G401.6 (cell line): Measurements from ENCODE around the gene HOXA10.
A peak's percentile ranks its signal among the peaks of the same experiment; 100 is the strongest.

Experiments used
- FAIRE-seq: peaks from 2 replicates; lab custom pipeline; 2012; peaks lifted over from hg19 to GRCh38; lab: Jason Lieb, UNC

Gene HOXA10

DNA sequence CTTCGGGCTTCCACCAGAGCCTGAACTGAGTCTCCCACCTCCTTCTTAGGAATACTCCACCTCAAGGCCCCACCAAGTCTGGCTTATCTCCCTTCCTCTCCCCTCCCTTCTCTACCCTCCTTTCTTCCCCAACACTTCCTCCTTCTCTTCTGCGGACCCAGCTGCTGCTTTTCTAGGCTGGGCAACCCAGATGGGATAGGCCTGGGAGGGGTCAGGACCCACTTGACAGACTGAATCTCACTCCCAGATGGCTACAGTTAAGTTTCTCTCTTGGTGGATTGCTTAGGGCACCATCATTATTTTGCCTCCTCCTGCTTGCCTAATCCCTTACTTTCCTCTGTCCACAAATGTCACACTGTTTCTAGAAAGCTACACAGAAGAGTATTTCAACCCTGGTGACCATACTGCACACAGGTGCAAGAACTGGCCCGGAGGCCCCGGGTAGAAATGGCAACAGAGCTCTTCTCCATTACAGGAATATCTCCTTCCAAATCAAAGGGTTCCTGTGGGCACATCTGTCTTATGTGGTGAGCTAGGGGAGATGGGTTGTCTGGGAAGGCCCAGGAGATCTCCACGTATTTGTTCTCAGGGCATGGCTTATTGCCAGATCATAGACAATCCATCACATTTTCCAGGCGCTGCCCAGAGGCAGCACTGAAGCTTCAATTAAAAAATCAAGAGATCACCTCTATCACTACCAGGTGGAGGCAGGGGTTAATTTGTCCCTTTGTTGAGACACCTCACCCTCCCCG is 16.1 kb upstream of the HOXA10 start:
- FAIRE-seq = no peak

DNA sequence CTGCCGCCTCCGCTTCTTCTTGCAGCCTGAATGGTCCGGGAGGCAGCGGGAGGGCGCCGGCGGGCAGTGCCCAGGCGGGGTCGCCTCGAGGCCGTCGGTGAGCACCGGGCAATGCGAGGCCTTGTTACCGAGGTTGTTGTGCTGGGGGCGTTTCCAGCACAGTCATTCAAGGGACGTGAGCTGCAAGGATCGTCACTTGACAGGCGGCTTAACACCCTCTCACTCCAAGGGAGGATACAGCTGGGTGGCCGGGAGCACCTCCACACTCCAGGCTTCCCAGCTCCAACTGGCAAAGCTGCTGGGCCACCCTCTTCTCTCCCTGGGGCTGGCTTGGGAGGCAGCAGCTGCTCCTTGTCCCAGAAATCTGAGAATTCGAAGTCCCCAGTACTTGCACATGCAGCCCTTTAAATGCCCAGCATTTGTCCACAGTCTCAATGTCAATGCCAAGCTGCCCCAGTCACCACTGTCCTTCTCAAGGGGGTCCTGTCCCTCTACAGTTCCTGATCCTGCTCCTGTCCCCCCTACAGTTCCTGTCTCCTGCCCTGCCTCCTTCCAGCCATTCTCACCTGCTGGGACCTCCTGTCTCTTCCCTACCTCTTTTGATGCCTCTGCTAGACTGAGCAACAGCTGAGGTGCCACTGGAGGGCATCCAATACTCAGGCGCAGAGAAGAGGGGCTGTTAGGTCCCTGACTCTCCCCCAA is 15.3 kb upstream of the HOXA10 start:
- no peak for FAIRE-seq

DNA sequence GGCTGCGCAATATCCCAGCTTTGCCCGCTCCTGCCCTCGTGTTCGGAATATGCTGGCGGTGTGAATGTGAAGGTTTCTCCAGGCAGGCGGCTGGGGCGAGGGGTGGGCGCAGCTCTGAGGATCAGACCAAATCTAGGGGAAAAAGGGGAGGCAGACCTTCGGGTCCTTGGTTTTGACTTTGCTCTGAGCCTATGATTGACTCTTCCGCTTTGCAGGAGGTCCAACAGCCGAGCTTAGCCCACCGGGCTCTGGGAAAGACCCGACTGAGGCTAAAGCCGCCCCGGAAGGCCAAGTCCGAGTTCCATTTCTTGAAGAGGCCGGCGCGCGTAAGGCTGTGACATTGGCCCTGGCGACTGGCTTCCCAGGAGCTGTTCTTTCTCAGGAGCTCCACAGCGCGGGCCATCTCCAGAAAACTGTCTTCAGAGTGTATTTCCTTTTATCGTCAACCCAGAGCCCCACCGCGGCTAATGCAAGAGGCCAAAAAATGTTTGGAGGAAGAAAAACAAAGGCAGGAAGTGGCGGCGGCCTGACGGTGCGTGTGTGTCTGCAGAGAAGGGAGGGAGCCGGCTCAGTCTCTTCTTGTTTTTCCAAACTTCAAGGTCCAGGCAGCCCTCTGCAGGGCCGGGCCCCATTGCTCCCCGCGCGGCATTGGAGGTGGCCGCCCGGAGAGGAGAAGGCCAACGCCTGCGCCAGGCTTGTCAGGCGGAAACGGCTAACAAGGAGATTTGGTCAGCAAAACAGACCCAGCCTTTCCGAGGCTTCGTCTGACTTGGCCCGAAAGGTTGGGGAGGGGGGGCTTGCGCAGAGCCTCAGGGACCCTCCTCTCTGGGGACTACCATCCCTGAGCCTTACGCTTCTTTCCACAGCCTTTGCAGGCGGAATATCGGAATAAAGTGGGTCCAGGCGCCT is 14.5 kb upstream of the HOXA10 start:
- no peak for FAIRE-seq

DNA sequence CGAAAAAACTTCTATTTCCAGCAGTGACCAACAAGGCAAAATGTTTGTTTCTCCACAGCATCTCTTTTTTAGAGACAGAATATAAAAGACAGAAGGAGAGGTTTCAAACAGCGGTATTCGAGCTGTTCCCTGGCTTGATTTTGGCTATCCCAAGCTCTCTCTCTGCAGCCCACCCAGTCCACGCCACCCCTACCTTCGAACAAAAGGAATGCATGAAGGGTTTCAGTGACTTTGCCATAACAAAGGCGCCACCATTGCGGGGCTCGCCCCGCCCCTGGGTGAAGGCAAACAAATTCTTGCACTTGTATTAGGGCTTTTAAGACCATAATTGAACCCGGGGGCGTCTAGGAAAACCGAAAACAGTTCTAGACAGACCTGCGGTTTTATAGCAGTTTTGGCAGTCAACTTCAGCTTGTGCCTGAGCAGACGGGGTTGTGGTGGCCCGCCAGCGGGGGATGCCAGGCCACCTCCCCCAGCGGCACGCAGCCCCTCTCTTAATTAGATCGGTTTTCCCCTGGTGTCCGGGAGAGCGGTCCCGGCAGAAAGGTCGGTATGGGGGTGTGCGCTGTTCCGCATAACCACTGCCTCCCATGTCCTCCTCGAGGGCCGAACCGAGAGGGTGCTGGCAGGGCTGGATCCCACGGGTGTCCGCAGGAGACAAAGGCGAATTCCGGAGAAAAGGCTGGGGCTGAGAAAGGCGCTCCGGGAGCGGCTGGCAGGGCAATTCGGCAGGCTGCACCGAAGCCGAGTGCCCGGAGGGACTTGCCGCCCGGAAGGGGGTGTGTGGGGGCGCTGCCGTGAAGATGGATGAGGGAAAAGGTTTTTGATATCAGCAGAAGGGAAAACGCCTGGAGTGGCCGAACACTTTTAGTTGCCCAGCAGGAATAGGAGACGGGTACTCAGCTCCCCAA is 13.6 kb upstream of the HOXA10 start:
- FAIRE-seq = no peak

DNA sequence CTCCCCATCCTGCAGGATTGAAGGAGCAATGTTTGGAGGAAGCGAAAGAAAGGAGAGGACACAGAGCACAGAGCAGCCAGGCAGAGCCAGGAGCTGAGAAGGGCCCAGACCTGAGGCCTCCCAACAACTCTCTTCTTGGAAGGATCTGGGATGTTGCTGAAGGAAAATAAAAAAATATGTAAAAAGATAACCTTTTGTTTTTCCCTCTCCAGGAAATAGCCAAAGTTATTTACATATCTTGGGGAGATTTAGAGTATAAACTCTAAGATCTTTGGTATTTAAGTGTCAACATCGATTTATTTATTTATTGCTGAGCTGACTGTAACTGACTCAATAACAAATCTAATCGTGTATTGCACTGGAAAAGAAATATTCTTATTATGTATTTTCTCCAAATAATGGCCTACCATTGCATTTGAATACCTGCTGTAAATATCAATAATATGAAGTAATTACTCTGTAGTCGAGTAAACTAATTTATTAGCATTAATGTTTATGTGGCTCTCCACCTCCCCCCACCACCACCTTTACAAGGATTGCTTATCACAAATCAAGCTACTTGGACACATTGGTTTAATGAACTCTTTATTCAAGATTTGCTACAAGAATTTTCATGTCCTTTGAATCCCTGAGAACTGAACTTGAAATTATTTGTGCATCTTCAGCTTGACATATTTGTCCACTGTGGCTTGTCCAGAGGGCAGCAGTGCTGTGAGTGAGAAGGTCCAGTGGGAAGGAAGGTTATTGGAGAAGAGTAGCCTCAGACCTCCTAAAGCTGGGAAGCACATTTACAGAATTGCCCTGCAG is 12.8 kb upstream of the HOXA10 start:
- FAIRE-seq = peak; percentile 19

DNA sequence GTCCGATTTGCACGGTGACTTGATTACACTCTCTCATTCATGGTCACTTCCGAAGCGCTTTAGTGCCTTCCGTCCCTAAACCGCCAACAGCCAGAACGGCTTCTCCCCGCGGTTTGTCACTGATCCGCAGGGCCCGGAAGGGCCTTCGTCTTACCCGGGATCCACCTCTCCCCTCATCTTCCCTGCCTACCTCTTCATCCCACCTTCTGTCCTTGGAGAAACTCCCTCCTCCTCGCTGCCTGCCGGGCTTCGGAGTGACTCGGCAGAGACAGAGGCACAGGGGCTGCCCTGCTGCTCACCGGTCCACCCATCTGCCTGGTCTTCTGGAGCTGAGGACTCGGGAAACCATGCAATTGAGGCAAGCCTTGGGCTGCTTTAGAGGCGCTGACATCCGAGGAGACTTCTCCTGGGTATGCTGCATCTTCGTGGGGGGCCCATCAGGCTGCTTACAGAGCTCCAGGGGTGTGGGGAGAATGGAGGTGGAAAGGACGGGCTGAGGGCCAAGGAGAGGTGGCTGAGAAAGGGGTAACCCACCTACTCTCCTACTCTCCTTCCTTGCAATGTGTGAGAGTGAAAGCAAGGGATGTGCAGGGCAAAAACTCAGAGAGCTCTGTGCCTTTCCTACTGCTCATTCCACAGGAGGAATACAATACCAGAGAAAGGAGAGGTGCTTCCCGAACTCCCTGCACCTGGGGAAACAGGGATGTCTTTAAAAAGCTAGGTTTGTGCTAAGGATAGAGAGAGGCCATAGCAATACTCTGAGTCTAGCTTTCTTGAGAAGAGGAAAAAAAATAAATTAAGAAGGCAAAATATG is 11.9 kb upstream of the HOXA10 start:
- no peak for FAIRE-seq

DNA sequence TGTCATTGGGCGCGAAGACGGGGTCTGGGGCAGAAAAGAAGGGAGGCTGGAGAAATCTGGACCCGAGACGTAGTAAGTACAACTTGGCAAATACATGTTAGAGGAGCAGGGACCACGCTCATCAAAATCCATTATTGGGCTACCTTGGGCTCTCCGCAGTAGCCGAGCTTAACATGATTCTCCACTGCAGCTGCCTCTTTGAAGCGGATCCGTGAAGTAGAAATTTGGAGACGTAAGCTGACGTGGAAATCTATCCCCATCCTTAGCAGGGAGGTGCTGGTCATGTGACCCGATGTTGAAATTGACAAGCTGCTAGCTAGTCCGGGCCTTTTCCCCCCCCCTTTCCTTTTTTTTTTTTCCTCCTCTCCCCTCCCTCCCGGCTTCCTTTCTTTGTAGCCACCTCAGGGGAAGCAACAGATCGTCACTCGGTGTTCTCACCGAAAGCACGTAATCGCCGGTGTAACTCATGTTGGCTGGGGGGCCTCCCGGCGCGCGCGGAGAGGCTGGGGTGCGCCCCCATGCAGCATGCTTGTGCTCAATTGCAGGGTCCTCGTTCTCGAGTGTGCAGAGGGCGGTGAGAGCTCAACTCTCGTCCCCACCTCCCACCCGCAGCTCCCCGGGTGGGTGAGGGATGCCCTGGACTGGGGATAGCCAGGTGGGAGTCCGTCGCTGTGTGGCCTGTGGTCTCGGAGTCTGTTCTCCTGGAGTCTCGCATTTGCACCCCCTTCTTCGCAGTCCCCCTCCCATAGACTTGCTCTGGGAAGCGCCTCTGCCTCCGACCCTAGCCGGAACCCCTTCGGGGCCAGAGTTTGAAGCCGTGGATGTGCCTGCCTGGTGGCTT is 11.1 kb upstream of the HOXA10 start, which contains the start of gene HOXA11:
TSS of gene HOXA11 (minus strand) at position 220 of the 841 bp plus-strand sequence. CDS start at position 132, 88 bp downstream.
- FAIRE-seq = peak; percentile 89

DNA sequence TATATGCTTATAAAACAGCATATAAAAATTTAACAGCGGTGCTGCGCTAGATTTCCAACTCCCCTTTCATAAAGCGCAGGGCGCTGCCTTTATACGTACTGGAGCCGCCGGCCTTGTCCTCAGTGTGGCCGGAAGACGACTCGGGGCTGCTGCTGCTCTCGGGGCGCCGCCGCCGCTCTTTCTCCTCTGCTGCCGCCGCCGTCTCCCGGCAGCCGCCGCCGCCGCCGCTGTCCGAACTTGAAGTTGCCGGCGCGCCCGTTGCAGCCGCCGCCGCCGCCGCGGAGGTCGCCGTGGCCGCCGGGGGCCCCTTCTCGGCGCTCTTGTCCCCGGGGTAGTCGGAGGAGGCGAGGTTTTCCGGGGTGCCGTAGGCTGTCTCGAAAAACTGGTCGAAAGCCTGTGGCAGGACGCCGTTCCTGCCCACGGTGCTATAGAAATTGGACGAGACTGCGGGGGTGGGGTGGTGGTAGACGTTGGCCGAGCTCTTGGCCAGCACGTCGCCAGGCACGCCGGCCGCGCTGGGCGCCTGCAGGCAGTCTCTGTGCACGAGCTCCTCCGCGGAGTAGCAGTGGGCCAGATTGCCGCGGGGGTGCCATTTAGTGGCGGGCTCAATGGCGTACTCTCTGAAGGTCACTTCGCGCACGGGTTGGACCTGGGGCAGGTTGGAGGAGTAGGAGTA is 10.4 kb upstream of the HOXA10 start:
- no peak for FAIRE-seq

DNA sequence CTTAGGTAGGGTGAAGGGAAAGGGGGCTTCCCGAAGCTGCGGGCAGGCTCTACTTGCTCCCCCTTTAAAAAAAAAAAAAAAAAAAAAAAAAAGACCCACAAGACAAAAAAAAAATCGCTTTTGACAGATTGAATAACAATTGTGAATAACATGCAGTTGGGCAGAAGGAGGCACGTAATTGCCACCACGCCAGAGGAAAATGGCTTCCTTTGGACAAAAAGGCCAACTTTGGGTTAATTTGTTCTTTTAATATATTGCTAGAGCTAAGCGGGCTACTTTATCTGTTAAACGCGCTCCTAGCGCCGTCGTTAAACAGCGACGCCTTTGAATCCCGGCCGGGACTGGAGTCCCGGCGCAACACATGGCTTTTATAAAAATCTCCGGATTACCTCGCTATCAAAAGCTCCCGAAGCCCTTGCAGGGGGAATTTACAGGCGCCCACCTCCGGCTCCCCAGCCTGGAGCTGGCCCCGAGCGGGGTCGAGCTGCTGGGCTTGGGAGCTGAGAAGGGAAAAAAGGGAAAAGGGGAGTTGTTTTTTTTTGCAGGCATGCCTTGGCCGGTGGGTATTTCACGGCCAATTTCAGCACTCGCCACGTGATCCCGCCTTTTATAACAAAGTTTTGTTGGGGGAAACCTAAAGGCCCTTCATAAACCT is 9.7 kb upstream of the HOXA10 start:
- peak; percentile 27 for FAIRE-seq

DNA sequence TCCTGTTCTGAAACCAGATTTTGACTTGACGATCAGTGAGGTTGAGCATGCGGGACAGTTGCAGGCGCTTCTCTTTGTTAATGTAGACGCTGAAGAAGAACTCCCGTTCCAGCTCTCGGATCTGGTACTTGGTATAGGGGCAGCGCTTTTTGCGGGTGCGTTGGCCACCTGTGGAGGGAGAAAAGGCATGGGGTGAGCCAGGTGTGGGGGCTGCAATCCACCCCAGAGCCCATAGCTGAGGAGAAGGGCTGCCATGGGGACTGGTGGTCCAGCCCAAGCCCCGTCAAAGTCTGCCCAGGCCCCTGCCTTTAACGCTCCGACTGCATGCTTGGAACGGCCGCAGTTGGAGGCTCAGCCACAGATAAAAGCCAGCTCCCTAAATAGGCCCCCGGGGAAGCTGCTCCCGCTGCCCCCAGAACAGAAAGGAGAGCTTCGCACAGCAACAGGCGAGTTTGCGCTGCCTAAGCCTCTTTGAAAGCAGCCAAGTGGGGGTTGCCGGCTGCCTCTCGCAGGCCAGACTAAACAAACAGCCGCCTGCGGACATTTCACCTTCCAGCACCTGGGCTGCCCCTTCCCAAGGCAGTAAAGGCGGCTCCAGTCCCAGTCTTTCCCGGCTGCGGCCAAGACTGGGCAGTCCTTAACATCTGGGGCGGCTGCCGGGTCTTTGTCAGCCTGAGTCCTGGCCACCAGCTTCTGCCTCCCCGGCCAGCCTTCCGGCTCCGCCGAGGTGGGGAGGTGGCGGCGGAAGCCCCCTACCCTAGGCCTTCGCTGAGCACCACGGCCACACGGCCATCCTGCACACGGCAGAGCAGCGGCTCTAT is 9.0 kb upstream of the HOXA10 start:
- FAIRE-seq = no peak

DNA sequence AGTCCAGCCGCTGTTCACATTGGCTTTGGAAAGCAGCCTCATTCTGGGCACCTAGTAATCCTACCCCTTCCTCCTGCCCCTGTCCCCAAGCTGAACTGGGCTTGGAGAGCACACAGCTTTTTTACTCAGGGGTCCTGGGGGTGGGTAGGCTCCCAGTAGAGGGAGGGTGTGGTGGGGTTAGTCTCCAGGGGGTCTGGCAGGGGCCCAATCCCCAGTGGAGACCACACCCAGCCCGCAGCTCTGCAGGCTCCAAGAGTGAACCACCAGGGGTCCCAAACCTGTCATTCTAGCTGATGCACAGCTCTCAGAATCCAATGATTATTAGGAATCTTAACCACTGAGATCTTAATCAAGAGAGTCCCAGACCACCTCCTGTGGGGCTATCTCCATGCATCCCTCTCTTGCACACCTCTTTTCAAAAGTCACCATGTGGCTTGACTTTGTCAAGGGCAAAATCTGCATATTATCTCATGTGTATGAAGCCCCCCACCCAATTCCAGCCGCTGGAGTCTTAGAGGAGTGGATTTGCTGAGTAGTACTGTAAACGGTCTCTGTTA is 8.2 kb upstream of the HOXA10 start:
- no peak for FAIRE-seq

DNA sequence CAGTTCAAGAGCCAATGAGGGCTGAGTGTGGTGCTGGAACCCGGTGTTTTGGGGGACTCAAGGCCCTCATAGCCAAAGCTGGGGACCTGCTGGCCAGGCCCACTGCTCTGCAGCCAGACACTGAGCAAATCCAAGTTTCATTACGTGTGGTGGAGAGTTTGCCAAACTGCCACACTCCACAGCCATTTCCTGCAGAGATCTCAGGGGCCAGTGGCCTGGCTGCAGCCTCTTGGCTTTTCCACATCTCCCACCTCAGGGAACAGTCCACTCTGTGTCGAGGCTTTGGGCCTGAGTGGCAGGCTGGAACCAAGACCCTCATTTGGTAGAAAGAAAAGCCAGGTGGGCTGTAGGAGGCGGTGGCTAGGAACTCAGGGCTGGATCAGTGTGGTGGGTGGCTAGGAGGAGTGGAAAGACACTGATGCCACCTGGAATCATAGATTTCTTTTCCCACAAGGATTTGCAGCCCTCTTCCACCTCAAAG is 7.7 kb upstream of the HOXA10 start:
- no peak for FAIRE-seq

DNA sequence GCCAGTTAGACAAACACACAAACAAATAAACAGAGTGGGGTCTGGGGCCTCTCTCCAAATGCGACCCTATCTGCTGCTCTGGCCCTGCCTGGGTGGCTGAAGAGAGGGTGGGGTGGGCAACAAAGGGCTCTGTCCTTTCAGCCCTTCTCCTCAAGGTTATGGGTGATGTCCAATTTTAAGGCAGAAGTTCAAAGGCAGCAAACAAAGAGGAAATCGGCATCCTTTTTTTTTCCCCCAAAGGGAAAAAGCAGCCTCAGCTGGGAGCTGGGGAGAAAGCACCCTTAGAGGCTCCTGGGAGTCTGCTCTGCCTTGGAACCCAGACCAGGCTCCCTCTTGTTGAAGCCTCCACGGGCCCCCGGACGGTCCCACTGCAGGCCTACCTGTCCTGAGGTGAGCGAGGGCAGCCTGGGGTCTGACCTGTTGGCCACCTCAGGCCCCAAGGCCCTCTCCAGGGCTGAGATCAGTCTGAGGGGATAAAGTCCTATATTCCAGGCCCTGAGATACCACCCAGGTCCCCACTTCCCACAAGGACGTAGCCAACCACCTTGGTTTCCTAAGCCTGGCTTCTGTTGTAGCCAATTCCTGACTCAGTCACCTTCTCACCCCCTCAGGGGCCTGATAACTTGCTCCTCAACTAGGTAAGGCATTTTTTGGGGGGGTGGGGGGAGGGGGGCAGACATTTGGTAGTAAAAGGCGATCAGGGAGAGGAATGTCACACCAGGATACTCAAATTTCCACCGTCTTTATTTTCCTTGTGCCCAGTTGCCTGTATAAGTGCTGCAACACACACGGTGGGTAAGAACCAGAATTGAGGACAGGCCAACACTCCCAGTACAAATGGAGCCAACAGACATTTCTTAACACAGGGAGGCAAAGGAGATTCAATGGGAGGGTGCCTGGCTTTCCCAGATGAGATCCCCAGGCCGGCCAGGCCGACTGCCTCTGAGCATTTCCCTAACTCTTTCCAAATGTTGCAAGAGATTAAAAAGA is 6.6 kb upstream of the HOXA10 start:
- peak; percentile 77 for FAIRE-seq

DNA sequence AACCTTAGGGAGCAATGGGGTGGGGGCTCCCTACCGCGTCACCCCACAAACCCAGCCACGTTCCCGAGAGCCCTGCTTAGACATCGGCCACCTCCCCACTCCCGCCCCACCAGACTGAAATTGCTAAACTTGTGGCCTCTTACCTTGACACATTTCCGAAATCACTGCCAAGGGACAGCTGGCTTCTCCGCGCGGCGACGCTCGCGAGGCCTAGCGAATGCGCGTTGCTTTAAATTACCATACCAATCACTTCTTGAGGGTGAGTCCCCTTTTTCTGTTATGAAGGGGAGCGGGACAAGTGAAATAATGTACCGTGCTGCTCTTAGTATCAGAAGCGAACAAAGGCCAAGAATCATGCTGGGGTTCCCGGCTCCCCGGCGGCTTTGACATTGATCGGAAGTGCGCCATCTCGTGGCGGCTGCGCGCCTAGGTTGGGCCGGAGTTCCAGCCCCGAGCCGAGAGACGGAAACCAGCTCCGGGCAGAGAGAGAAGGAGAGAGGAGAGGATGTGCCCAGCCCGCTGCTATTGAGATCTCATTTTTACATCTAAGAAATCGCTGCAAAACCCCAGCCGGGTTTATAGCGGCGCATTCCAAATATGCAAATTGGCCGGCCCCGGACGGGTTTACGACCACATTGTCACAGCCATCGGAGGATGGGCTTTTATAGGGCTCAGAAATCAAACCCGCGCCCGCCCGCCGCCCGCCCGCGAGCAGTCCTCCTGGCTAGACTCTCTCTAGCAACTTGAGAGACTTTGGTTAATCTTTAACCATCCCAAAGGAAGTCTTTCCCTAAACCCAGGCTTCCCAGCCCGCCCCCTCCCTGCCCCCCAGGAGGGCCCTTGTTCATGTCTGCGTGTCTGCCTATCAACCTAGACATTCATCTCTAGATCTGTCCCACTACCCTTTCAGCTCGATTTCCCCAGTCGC is 5.6 kb upstream of the HOXA10 start:
- peak; percentile 96 for FAIRE-seq
